Fibroblast of lung (primary cell): ENCODE results near the gene HHIPL1. TPM values are rescaled to one million over a fixed set of nuclear protein-coding genes. Genes with fewer than 3 reads are reported as not detected.

Experiments used
- DNase-seq, 2 donors: peaks; one replicate each; pipeline versions ENCODE4 v3.0.0 to v3.0.0-alpha.2; 2010; ENCODE audit warnings: low read depth in 2 of 2
- H2AFZ ChIP-seq: 2 replicates; pipeline ENCODE4 v1.5.1; 2012; ENCODE audit warnings: low read length, control low read depth, inconsistent platforms
- H3K27ac ChIP-seq: 2 replicates; pipeline ENCODE4 v1.5.1; 2011; ENCODE audit warnings: low read length, control low read depth; ENCODE audit not compliant: insufficient read depth
- H3K27me3 ChIP-seq: 2 replicates; pipeline ENCODE4 v1.5.1; 2011; ENCODE audit warnings: mild to moderate bottlenecking, low read length; ENCODE audit not compliant: control insufficient read depth, insufficient read depth
- H3K36me3 ChIP-seq: 2 replicates; pipeline ENCODE4 v1.5.1; 2011; ENCODE audit warnings: low read length; ENCODE audit not compliant: control insufficient read depth, insufficient read depth
- H3K4me1 ChIP-seq: 2 replicates; pipeline ENCODE4 v1.5.1; 2011; ENCODE audit warnings: low read length; ENCODE audit not compliant: control insufficient read depth, insufficient read depth; ENCODE audit errors: extremely low read depth
- H3K4me2 ChIP-seq: 2 replicates; pipeline ENCODE4 v1.5.1; 2011; ENCODE audit warnings: low read length, control low read depth; ENCODE audit not compliant: insufficient read depth; ENCODE audit errors: extremely low read depth
- H3K4me3 ChIP-seq, 4 experiments: fragments of 200-600 bp in 1 of 4; sonication (generic) in 1 of 4; replicated peaks in 1 of 4; 2 replicates each; pipeline ENCODE4 v1.5.1; 2011 to 2016; ENCODE audit warnings: low read length in 4 of 4, low read depth in 3 of 4, mild to moderate bottlenecking in 3 of 4, control low read depth in 2 of 4, inconsistent platforms in 1 of 4, mixed read lengths in 1 of 4; ENCODE audit not compliant: insufficient read depth in 1 of 4; ENCODE audit errors: control extremely low read depth in 1 of 4
- H3K79me2 ChIP-seq: 2 replicates; pipeline ENCODE4 v1.5.1; 2012; ENCODE audit warnings: mild to moderate bottlenecking, low read length, inconsistent platforms; ENCODE audit not compliant: control insufficient read depth, insufficient read depth
- H3K9ac ChIP-seq: 2 replicates; pipeline ENCODE4 v1.5.1; 2011; ENCODE audit warnings: mild to moderate bottlenecking, low read length, control low read depth; ENCODE audit not compliant: insufficient read depth
- H3K9me3 ChIP-seq: 2 replicates; pipeline ENCODE4 v1.5.1; 2012; ENCODE audit warnings: low read depth, low read length; ENCODE audit not compliant: control insufficient read depth, insufficient read depth
- H4K20me1 ChIP-seq: 2 replicates; pipeline ENCODE4 v1.5.1; 2011; ENCODE audit warnings: low read length; ENCODE audit not compliant: control insufficient read depth, insufficient read depth; ENCODE audit errors: extremely low read depth
- EZH2 ChIP-seq: IDR thresholded peaks from 2 replicates; pipeline ENCODE4 v1.5.1; 2012; ENCODE audit warnings: low read length, control low read depth, mild to moderate bottlenecking; ENCODE audit errors: missing control alignments
- polyA plus RNA-seq, 2 donors: library from polyadenylated mRNA; depleted of rRNA in 1 of 2; stranded (reverse) in 1 of 2; unstranded in 1 of 2; fragments of >200 nt; gene quantifications; 2 replicates each; pipeline ENCODE4 v1.2.1, GENCODE V29; 2011 to 2012; ENCODE audit warnings: missing spikeins in 1 of 2
- total RNA-seq: library from RNA; depleted of rRNA; stranded (reverse); fragments of >200 nt; gene quantifications from 2 replicates; pipeline ENCODE4 v1.2.1, GENCODE V29; 2014
- TF ChIP-seq, protein P1 (sequence below), 2 donors: IDR thresholded peaks in 1 of 2; conservative IDR thresholded peaks in 1 of 2; 1 replicate in 1 of 2; 2 replicates in 1 of 2; pipeline ENCODE4 v1.5.1; 2011 to 2012; ENCODE audit warnings: low read length in 2 of 2, control low read depth in 1 of 2, inconsistent platforms in 1 of 2, low read depth in 1 of 2, mild to moderate bottlenecking in 1 of 2

HHIPL1 gene
- total and polyA plus RNA-seq, 2 donors (not counting 1 experiment from before 2014, with no cell fraction given), result 1.5 to 9.9 TPM

GRCh38 chr14:99599393-99599792 is 45.5 kb upstream of the HHIPL1 start:
- H3K79me2 ChIP-seq, result peaks cover 45% of the 10 kb centered on the region
- H3K27me3 ChIP-seq, result no peaks in the 10 kb centered on the region
- H2AFZ ChIP-seq, result no peak overlapping the region
- no peak overlapping the region for H3K9ac ChIP-seq
- no peaks in the 10 kb centered on the region for H4K20me1 ChIP-seq
- peaks cover 3% of the 10 kb centered on the region for H3K4me1 ChIP-seq
- no peak overlapping the region for H3K27ac ChIP-seq
- H3K9me3 ChIP-seq, result no peaks in the 10 kb centered on the region
- H3K4me2 ChIP-seq, result no peak overlapping the region
- no peak for DNase-seq
- no peaks in the 10 kb centered on the region for H3K36me3 ChIP-seq
- no peak for TF ChIP-seq EZH2
- TF ChIP-seq, protein P1, sequence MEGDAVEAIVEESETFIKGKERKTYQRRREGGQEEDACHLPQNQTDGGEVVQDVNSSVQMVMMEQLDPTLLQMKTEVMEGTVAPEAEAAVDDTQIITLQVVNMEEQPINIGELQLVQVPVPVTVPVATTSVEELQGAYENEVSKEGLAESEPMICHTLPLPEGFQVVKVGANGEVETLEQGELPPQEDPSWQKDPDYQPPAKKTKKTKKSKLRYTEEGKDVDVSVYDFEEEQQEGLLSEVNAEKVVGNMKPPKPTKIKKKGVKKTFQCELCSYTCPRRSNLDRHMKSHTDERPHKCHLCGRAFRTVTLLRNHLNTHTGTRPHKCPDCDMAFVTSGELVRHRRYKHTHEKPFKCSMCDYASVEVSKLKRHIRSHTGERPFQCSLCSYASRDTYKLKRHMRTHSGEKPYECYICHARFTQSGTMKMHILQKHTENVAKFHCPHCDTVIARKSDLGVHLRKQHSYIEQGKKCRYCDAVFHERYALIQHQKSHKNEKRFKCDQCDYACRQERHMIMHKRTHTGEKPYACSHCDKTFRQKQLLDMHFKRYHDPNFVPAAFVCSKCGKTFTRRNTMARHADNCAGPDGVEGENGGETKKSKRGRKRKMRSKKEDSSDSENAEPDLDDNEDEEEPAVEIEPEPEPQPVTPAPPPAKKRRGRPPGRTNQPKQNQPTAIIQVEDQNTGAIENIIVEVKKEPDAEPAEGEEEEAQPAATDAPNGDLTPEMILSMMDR (conservative IDR thresholded peaks at IDR 0.05 in 1 of 2, IDR thresholded peaks at IDR 0.05 in 1 of 2; ENCODE audit: low read depth in 1 of 2, low read length in 2 of 2), result no peak
- H3K4me3 ChIP-seq, result no peak overlapping the region

DNA sequence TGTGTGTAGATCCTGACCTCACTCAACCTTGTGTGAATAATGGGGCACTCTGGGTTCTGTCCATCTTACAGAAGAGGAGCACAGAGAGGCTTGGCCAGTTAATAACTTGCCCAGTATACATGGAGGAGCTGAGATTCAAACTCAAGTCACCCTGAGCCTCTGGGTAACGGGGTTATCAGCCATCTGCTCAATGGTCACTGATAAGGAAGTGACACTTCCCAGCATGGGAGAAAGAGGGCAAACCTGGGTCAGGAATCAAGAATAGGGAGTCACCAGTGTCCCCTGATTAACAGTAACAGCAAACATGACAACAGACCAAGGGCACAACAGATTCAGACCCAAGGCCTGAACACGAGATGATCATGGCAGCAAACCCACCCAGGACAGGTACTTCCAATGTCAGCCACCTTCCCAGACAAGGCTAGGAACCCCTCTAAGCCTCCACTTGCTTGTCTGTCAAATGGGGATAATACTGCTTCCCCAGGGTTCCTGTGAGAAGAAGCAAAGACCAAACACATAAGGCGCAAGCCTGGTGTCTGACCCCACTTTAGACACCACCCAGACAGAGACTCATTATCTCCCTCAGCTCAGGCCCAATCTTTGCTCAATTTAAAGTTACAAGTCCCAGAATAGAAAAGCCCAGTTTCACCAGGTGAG is 44.6 kb upstream of the HHIPL1 start:
- Histone ChIP-seq H3K36me3 (no peaks in the 10 kb centered on the region), H4K20me1 (no peaks in the 10 kb centered on the region), H3K79me2 (peaks cover 45% of the 10 kb centered on the region), H3K9ac (no peak overlapping the region), H3K27me3 (no peaks in the 10 kb centered on the region), H2AFZ (no peak overlapping the region), H3K27ac (no peak overlapping the region), H3K4me1 (peaks cover 3% of the 10 kb centered on the region), H3K4me2 (no peak overlapping the region), H3K4me3 (no peak overlapping the region), H3K9me3 (no peaks in the 10 kb centered on the region)
- no peak for DNase-seq
- TF ChIP-seq, protein P1 (conservative IDR thresholded peaks at IDR 0.05 in 1 of 2, IDR thresholded peaks at IDR 0.05 in 1 of 2; ENCODE audit: low read depth in 1 of 2, low read length in 2 of 2), result no peak
- TF ChIP-seq EZH2, result no peak

GRCh38 chr14:99601361-99601831 is 43.5 kb upstream of the HHIPL1 start:
- no peak overlapping the region for H3K9ac ChIP-seq

More at GRCh38 chr14:99601361-99601831, 43.5 kb upstream of the HHIPL1 start:
- H3K79me2 ChIP-seq, result peaks cover 45% of the 10 kb centered on the region
- H3K4me3 ChIP-seq, result peak overlapping the region; percentile 1 to 56 (median 28)
- DNase-seq, result peak in 1 of 2 donors; percentile 70
- H2AFZ ChIP-seq, result no peak overlapping the region
- no peaks in the 10 kb centered on the region for H3K9me3 ChIP-seq
- no peak for TF ChIP-seq EZH2
- TF ChIP-seq, protein P1 (conservative IDR thresholded peaks at IDR 0.05 in 1 of 2, IDR thresholded peaks at IDR 0.05 in 1 of 2; ENCODE audit: low read depth in 1 of 2, low read length in 2 of 2), result no peak
- peaks cover 3% of the 10 kb centered on the region for H3K4me1 ChIP-seq
- no peak overlapping the region for H3K27ac ChIP-seq
- H4K20me1 ChIP-seq, result no peaks in the 10 kb centered on the region
- H3K36me3 ChIP-seq, result no peaks in the 10 kb centered on the region
- no peaks in the 10 kb centered on the region for H3K27me3 ChIP-seq
- H3K4me2 ChIP-seq, result peak overlapping the region; percentile 90
